ENCODE data around the gene MPL.
A peak's percentile ranks its signal among the peaks of the same experiment; 100 is the strongest.

The MPL gene

DNA sequence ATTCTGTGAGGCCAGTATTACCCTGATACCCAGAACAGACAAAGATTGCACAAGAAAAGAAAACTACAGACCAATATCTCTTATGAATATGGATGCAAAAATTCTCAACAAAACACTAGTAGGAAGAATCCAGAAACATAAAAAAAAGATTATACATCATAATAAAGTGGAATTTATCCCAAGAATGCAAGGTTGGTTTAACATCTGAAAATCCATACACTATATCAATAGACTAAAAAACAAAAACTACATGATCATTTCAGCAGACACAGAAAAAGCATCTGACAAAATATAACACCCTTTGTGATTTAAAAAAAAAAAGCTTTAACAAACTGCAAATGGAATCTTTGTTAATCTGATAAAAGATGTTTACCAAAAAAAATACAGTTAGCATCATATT lies 12.2 kb upstream of the MPL start:
- DNase-seq (ENCODE audit: low read depth) = no peak

DNA sequence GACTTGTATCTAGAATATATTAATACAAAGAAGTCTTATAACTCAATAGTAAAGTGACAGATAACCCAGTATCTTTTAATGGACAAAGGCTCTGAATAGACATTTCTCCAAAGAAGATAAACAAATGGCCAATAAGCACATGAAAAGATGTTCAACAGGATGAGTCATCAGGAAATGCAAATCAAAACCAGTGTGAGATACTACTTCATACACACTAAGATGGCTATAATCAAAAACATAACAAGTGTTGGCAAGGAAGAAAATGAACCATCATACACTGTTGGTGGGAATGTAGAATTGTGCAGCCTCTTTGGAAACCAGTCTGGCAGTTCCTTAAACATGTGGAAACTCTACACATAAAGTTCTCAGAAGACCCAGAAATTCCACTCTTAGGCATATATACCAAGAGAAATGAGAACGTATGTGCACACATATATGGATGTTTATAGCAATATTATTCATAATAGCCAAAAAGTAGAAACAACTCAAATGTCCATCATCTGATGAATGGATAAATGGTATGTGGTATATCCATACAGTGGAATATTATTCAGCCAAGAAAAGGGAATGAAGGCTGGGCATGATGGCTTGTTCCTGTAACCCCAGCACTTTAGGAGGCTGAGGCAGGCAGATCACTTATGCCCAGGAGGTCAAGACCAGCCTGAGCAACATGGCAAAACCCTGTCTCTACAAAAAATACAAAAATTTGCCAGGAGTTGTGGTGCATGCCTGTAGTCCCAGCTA lies 9.9 kb upstream of the MPL start:
- no peak for DNase-seq (ENCODE audit: low read depth)

DNA sequence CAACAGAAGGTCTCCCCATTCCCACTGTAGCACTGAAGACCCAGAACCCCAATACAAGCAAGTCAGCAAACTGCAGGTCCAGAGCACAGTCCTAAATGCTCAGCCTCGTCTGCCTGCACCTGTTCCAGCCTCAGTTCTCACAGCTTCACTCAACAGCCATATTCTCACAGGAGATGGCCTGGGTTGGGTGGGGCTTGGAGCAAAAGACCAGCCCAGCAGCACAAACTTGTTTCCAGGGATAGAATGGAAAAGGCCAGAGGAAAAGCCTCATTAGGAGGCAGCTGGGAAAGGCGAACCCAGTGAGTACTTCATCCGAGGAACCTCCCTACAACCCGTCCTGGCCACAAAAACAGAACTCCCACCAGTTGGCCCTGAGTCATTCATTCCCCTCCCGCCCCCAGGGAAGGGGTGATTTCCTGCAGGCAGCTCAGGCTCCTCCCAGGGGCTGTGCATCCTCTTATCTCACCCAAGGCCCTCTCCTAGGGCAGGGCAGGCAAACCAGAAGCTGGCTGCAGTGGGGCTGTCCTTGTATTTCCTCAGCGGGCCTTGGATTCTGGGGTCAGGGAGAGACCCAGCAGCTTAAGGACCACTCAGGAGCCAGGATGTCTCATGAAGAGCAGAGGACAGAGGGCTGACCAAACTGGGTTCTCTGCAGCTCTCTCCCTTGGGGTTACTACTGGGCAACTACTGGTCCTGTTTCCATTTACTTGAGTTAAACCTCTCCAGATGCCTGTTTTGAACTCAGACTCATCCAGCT lies 7.4 kb upstream of the MPL start:
- DNase-seq (ENCODE audit: low read depth) = peak; percentile 55

DNA sequence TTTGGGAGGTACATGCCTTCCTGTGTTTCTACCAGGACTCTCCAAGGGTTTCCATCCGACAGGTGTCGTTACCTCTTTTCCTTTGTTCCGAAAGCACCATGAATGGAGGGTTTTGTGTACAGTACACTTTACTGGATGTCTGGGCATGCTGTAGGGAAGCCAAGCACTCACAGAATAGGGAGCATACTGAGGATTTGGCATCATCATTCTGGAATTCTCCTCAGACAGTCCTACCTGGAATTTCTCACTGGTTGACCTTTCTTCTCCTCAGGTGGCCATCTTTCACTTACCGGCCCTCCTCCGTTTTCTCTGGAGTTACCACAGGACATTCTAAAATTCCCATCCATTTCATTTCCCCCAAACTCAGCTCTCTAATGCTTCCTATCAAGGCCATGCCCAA lies 5.9 kb upstream of the MPL start:
- no peak for DNase-seq (ENCODE audit: low read depth)

DNA sequence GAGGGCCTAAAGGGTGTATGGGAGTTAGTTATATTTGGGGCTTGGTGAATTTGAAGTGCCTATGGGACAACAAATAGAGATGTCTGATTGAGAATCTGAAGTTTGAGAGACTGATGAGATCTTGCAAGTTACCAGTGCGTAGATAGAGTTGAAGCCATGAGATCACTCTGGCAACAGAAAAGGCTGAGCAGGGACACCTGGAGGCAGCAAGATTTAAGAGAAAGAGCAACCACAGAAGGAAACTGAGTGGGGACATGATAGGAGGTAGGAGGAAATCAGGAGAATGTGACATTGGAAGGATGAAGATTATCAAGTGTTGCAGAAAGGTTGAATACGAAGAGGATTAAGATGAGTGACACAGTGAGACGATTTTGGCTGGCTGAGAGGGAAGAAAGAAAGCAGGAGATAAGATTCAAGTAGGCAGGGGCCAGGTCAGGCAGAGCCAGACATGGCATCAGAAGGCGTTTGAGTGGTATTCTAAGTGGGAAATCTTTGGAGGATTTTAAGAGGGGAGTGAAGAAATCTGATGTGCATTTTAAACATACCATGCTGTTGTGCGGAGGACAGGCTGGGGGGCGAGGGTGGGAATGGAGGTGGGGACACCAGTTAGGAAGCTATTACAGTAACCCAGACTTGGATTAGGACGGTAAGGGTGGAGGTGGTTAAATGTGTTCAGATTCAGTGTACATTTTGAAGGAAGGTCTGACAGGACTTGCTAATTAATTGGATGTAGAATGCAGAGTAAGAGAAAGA lies 3.0 kb upstream of the MPL start:
- no peak for DNase-seq (ENCODE audit: low read depth)

DNA sequence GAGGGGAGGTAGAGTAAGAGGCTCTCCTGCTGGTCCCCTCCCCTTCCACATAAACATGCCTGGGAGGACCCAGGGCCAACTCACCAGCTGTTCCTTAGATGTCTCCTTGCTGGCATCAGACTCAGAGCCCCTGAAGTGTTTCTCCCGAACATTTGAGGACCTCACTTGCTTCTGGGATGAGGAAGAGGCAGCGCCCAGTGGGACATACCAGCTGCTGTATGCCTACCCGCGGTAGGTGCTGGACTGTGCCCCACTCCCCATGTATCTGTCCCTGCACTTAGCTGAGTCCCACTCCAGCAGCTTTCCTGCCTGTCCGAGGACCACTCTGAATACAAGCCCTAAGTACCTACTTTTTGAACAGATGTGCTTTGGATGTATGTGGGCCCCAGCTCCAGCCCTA lies 383 bp downstream of the MPL start:
- no peak for DNase-seq (ENCODE audit: low read depth)

DNA sequence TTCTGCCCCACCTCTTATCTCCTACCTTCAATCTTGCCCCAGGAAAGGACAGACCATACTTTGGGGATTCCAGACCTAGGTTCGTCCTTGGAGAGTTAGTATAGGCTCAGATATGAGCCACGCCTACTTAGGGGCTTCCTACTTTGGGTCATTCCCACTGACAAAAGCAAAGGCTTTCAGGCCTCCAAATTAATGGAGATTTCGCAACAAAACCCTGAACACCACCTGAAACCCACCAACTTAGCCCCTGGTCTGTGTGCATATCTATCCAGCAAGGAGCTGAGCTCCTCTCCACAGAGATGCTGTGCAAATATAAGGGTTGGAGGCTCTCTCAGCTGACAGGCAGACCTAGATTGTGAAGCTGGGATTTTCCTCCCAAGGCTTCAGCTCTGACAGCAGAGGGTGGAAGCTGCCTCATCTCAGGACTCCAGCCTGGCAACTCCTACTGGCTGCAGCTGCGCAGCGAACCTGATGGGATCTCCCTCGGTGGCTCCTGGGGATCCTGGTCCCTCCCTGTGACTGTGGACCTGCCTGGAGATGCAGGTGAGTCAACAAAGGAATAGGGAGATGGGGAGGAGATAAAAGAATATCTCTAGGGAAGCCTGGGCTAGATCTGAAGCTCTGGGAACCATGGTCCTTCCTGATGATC lies 2.1 kb downstream of the MPL start:
- DNase-seq (ENCODE audit: low read depth) = no peak

DNA sequence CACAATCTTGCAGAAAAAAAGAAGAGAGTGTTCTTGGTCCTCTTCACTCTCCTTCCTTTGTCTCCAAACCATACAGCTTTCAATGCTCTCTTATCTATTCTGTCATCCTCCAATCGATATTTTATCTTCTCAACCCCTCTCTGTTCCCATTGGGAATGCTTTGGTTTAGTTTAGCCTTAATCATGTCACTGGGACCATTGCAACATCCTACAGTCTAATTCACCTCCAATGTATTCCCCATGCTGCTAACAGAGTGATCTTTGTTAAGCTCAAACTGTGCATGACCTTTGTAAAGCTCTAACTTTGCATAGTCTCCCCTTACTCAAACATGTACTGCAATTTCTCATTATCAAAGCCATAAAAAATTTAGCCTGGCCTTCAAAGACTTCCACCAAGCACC lies 2.9 kb downstream of the MPL start:
- DNase-seq (ENCODE audit: low read depth) = no peak

DNA sequence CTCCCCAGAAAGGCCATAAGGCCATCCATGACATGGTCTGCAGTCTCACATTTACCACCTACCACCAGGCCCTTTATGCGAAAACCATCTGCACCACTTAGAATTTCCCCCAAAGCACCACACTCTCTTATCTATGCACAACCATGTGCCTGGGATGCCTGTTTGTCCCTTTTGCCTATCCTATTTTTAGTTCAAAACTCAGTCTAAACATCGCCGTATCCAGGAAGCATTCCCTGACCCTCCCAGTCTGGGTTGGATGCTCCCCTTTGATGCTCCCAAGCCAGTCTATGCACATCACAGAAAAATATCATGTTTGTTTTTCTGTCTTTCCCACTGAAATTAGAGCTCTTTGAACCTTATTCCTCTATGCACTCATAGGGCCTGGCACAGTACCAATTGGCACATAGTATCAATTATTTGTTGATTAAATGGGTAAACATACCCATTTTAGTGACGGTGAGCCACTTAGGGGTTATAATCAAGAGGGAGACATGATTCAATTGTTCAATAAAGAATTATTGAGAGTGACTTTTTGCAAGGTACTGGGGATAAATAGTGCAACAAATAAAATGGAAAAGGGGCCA lies 6.7 kb downstream of the MPL start:
- DNase-seq (ENCODE audit: low read depth) = no peak

DNA sequence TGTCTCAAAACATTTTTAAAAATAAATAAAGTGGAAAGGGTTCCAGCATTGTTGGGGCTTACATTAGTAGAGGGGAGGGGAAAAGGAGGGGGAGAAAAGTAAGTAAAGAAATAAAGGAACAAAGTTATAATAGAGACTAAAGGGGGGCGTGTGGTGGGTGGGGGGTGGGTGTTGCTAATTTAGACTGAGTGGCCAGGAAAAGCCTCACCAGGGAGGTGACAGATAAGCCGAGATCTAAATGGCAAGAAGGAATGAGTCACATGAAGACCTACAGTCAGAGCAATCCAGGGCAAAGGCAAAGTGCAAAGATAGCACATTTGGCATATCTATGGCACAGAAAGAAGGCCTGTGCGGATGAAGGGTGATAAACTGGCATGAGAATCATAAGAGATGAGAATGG lies 7.5 kb downstream of the MPL start:
- DNase-seq (ENCODE audit: low read depth) = no peak

DNA sequence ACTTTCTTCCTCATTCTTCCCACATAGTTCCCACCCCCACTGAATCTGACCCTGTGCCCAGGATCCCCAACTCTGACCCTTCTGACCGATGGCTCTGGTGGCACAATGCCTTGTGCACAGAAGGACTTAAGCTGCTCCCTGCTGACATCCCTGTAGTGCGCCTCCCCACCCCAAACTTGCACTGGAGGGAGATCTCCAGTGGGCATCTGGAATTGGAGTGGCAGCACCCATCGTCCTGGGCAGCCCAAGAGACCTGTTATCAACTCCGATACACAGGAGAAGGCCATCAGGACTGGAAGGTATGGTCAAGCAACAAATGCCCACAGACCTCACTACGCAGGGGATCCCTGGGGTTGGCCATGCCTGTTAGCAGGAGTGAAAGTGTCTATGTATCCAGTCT lies 9.0 kb downstream of the MPL start:
- no peak for DNase-seq (ENCODE audit: low read depth)

DNA sequence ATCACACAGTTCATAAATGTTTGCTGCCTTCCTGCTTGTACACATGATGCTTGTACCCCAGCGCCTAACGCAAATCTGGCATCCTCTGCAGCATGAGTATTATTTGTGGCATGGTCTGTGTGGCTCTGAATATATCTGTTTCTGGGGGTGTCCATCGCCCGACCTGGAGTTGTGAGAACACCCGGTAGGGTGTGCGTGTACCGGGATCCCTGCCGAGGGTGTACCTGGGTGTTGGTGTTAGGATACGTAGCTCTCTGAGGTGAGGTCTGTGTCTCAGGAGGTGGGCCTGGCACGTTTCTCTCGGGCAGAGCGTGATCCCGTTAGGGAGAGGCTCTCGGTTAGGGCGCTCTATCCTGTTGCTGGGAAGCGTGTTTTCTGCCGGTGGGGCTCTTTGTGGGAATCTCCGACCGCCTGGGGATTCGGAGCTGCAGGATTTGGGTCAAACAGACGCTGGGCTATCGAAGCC lies 10.8 kb downstream of the MPL start:
- DNase-seq (ENCODE audit: low read depth) = no peak

DNA sequence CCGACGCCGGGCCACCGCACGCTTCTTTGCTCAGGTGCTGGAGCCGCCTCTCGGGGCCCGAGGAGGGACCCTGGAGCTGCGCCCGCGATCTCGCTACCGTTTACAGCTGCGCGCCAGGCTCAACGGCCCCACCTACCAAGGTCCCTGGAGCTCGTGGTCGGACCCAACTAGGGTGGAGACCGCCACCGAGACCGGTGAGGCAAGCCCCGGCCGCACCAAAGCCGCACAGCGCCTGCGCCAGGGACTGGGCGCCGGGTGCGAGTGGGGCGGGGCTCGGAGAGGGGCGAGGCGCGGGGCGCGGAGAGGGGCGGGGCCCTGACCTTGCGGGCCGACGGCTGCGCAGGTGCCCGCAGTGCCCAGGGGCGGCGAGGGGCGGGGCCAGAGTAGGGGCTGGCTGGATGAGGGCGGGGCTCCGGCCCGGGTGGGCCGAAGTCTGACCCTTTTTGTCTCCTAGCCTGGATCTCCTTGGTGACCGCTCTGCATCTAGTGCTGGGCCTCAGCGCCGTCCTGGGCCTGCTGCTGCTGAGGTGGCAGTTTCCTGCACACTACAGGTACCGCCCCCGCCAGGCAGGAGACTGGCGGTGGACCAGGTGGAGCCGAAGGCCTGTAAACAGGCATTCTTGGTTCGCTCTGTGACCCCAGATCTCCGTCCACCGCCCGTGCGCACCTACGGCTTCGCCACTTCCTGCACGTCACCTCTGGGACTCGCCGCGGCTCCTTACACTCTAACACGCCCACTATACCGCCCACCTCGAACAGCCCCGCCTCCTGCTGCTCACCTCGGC lies 11.4 kb downstream of the MPL start:
- DNase-seq (ENCODE audit: low read depth) = peak; percentile 7

DNA sequence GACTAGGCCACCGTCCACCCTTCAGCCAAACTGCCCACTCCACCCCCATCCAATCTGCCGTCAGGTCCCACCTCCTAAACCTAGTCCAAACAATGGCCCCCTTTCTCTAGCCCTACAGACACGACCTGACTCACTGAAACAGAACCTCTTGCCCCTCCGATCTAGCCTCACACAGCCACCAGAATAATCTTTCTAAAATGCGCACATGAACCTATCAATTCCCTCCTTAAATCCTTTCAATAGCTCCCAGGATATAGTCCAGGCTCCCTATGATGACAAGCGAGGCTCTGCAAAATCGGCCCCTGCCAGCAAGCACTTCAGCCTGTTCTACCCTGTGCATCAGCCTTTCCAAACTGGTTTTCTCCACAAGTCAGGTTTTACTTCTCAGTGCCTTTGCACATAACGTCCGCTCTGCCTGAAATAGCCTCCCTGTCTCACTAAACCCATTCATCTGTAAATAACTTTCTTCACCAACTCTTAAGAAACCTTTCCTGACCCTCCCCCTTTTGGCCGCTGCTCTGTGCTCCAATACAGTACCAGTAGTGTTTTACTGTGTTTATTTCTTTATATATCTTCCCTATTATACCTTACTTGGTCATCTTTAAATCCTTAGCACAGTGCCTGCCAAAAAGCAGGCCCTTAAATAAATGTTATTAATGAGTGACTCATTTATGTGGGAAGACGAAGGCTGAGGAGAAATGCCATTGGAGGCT lies 12.1 kb downstream of the MPL start:
- DNase-seq (ENCODE audit: low read depth) = no peak

DNA sequence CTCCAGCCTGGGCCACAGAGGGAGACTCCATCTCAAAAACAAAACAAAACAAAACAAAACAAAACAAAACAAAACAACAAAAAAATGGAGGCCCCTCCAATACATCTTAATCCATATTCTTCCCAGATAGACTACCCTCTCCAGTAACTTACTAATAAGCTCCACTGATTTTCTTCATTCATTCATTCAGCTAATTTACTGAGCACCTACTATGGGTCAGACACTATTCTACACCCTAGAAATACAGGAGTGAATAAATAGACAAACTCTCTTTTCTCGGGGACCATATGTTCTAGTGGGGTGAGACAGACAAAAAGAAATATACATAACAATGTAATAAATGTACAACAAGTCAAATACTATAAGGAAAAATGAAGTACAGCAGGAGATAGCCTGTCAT lies 13.4 kb downstream of the MPL start:
- no peak for DNase-seq (ENCODE audit: low read depth)

DNA sequence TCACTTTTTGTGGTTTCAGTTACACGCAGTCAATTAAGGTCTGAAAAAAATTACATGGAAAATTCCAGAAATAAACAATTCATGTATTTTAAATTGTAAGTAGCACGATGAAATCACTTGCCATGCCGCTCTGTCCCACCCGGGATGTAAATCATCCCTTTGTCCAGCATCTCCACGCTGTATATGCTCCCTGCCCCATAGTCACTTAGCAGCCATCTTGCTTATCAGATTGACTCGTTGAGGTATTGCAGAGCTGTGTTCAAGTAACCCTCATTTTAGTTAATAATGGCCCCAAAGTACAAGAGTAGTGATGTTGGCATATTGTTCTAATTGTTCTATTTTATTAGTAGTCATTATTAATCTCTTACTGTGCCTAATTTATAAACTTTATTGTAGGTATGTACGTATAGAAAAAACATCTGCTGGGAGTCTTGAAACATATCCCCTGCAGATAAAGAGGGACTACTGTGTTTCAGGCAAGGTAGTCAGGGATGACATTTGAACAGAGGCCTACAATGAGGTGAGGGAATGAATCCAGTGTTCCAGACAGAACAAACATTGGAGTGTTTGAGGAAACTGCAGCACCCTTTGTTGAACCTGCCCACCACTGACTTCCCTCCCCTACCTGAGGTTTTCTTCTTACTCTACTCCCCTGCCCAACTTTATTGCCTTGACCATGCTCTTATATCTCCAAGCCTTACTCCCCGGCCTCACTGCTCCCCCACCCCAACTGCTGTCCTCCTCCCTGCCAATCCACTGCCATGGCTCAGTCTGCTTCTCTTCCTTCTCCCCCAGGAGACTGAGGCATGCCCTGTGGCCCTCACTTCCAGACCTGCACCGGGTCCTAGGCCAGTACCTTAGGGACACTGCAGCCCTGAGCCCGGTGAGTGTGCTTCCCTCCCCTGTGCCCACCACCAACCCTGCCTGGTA lies 14.1 kb downstream of the MPL start:
- no peak for DNase-seq (ENCODE audit: low read depth)

DNA sequence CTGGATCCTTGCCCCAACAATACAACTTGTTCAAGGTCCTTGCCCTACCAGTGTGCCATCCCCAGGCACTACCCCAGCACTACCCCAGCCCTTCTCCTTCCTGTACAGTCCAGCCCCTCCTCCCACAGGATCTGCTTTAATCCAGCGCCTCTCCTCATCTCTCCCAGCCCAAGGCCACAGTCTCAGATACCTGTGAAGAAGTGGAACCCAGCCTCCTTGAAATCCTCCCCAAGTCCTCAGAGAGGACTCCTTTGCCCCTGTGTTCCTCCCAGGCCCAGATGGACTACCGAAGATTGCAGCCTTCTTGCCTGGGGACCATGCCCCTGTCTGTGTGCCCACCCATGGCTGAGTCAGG lies 14.7 kb downstream of the MPL start:
- DNase-seq (ENCODE audit: low read depth) = no peak

DNA sequence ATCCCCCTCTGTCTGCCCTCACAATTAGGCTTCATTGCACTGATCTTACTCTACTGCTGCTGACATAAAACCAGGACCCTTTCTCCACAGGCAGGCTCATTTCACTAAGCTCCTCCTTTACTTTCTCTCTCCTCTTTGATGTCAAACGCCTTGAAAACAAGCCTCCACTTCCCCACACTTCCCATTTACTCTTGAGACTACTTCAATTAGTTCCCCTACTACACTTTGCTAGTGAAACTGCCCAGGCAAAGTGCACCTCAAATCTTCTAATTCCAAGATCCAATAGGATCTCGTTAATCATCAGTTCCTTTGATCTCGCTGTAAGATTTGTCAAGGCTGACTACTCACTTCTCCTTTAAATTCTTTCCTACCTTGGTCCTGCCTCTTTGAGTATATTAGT lies 15.3 kb downstream of the MPL start:
- no peak for DNase-seq (ENCODE audit: low read depth)

DNA sequence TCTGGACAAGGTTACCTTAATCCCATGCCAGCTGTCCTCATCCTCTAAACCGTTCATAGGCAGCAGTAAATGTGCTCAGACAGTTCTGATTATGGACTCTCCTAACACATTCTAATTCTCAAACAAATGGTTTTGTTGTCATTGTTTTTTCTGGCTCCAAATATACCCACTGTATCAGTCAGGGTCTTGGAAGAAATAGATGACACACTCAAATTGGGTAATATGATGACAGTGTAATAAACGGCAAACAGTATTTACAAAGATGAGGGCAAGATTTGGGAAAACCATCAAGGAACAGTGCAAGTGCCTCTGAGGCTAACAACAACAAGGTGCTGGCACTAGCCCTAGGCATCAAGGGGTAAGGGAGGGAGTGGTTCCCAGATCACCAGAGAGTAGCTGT lies 16.9 kb downstream of the MPL start:
- no peak for DNase-seq (ENCODE audit: low read depth)

DNA sequence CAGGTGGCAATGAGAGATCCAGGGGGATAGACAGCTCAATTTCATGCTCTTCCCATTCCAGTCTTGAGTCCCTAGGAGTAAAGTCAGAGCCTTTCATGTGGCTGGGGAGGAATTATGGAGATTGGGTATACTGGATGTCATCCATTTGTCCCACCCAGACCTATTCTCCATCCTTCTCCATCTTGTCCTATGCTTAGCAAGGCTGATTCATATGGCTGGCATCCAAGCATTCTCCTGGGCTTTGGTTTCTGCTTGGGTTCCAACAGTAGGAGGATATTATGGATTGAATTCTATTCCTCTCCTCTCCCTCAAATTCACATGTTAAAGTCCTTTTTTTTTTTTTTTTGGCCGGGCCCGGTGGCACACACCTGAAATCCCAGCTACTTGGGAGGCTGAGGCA lies 17.3 kb downstream of the MPL start:
- DNase-seq (ENCODE audit: low read depth) = no peak
